ENCODE results near the gene TIAM1. TPM values are rescaled to one million over a fixed set of nuclear protein-coding genes. Genes with fewer than 3 reads are reported as not detected.

The TIAM1 gene
- total and polyA plus RNA-seq, 2 experiments from 2014 or later, result 3.2 to 7.6 TPM

GRCh38 chr21:31281561-31281960 lies 62.5 kb downstream of the TIAM1 start:
- 94 to 100% methylated on average over 1 of the region's 1 CpG for WGBS, 2 experiments (ENCODE audit: low coverage in 1 of 2, low lambda C conversion rate in 2 of 2, missing lambda C conversion rate in 2 of 2)
- no peaks in the 10 kb centered on the region for H3K9me3 ChIP-seq (ENCODE audit: low read depth)
- H3K9me2 ChIP-seq (ENCODE audit: insufficient read depth), result peaks cover 6% of the 10 kb centered on the region; the same call in 1 of the 2 replicates
- peaks cover 25% of the 10 kb centered on the region for H3K4me1 ChIP-seq (ENCODE audit: insufficient read depth)
- in situ Hi-C loops (cut with MboI), result no loop called here
- H4K20me1 ChIP-seq (ENCODE audit: insufficient read depth), result no peaks in the 10 kb centered on the region
- no peak overlapping the region for H3K4me3 ChIP-seq
- H3K36me3 ChIP-seq (ENCODE audit: low read depth), result no peaks in the 10 kb centered on the region
- no peaks in the 10 kb centered on the region for H3K27me3 ChIP-seq (replicated peaks; ENCODE audit: insufficient read depth)
- H3K4me2 ChIP-seq (ENCODE audit: unreplicated experiment), result peak overlapping the region; percentile 53
- TF ChIP-seq EZH2 (IDR thresholded peaks at IDR 0.05; ENCODE audit: insufficient read depth, poor library complexity, severe bottlenecking) (no peak), EZH2phosphoT487 (IDR thresholded peaks at IDR 0.05; ENCODE audit: insufficient read depth, low read depth) (no peak)
- H3K27ac ChIP-seq, result peak overlapping the region; percentile 65
- no peak overlapping the region for H3K9ac ChIP-seq
- DNase-seq, result no peak
- peaks cover 19% of the 10 kb centered on the region for H3F3A ChIP-seq (ENCODE audit: insufficient read depth)
- no peak overlapping the region for H2AFZ ChIP-seq
- H3K79me2 ChIP-seq (ENCODE audit: insufficient read depth), result no peaks in the 10 kb centered on the region

- DNase-seq, result no peak
These were observed 64.1 kb downstream of the TIAM1 start for GRCh38 chr21:31279986-31280385.

GRCh38 chr21:31279214-31279613 lies 64.8 kb downstream of the TIAM1 start:
- peaks cover 6% of the 10 kb centered on the region; the same call in 1 of the 2 replicates for H3K9me2 ChIP-seq (ENCODE audit: insufficient read depth)
- no peak overlapping the region for H3K27ac ChIP-seq
- DNase-seq, result no peak
- no peak overlapping the region for H3K9ac ChIP-seq
- peaks cover 19% of the 10 kb centered on the region for H3F3A ChIP-seq (ENCODE audit: insufficient read depth)
- no peak for TF ChIP-seq EZH2 (IDR thresholded peaks at IDR 0.05; ENCODE audit: insufficient read depth, poor library complexity, severe bottlenecking)
- no peak for TF ChIP-seq EZH2phosphoT487 (IDR thresholded peaks at IDR 0.05; ENCODE audit: insufficient read depth, low read depth)
- H3K4me3 ChIP-seq, result no peak overlapping the region
- no peak overlapping the region for H3K4me2 ChIP-seq (ENCODE audit: unreplicated experiment)
- no peak overlapping the region for H2AFZ ChIP-seq
- H3K36me3 ChIP-seq (ENCODE audit: low read depth), result no peaks in the 10 kb centered on the region
- peaks cover 21% of the 10 kb centered on the region for H3K4me1 ChIP-seq (ENCODE audit: insufficient read depth)
- no peaks in the 10 kb centered on the region for H3K9me3 ChIP-seq (ENCODE audit: low read depth)
- 92 to 93% methylated on average over 8 of the region's 8 CpGs for WGBS, 2 experiments (ENCODE audit: low coverage in 1 of 2, low lambda C conversion rate in 2 of 2, missing lambda C conversion rate in 2 of 2)
- in situ Hi-C loops (cut with MboI), result no loop called here
- no peaks in the 10 kb centered on the region for H3K27me3 ChIP-seq (replicated peaks; ENCODE audit: insufficient read depth)
- H3K79me2 ChIP-seq (ENCODE audit: insufficient read depth), result no peaks in the 10 kb centered on the region
- H4K20me1 ChIP-seq (ENCODE audit: insufficient read depth), result no peaks in the 10 kb centered on the region

More at GRCh38 chr21:31279986-31280385, 64.1 kb downstream of the TIAM1 start:
- Histone ChIP-seq H3K79me2 (ENCODE audit: insufficient read depth) (no peaks in the 10 kb centered on the region), H3K27ac (no peak overlapping the region), H3K9me2 (ENCODE audit: insufficient read depth) (peaks cover 6% of the 10 kb centered on the region; the same call in 1 of the 2 replicates), H2AFZ (no peak overlapping the region), H3K4me2 (ENCODE audit: unreplicated experiment) (no peak overlapping the region), H3K9me3 (ENCODE audit: low read depth) (no peaks in the 10 kb centered on the region), H3F3A (ENCODE audit: insufficient read depth) (peaks cover 19% of the 10 kb centered on the region), H3K9ac (no peak overlapping the region), H3K27me3 (replicated peaks; ENCODE audit: insufficient read depth) (no peaks in the 10 kb centered on the region), H3K4me1 (ENCODE audit: insufficient read depth) (peaks cover 25% of the 10 kb centered on the region), H4K20me1 (ENCODE audit: insufficient read depth) (no peaks in the 10 kb centered on the region), H3K36me3 (ENCODE audit: low read depth) (no peaks in the 10 kb centered on the region), H3K4me3 (no peak overlapping the region)
- in situ Hi-C loops (cut with MboI), result no loop called here
- TF ChIP-seq EZH2phosphoT487 (IDR thresholded peaks at IDR 0.05; ENCODE audit: insufficient read depth, low read depth) (no peak), EZH2 (IDR thresholded peaks at IDR 0.05; ENCODE audit: insufficient read depth, poor library complexity, severe bottlenecking) (no peak)
- 91 to 93% methylated on average over 9 of the region's 9 CpGs for WGBS, 2 experiments (ENCODE audit: low coverage in 1 of 2, low lambda C conversion rate in 2 of 2, missing lambda C conversion rate in 2 of 2)

- Histone ChIP-seq H3K9me2 (ENCODE audit: insufficient read depth) (peaks cover 6% of the 10 kb centered on the region; the same call in 1 of the 2 replicates), H3K4me2 (ENCODE audit: unreplicated experiment) (no peak overlapping the region)
These were observed 65.4 kb downstream of the TIAM1 start for GRCh38 chr21:31278511-31279130.

More at GRCh38 chr21:31278511-31279130, 65.4 kb downstream of the TIAM1 start:
- H3K9ac ChIP-seq, result no peak overlapping the region
- H3K27me3 ChIP-seq (replicated peaks; ENCODE audit: insufficient read depth), result no peaks in the 10 kb centered on the region
- DNase-seq, result no peak
- H3K79me2 ChIP-seq (ENCODE audit: insufficient read depth), result no peaks in the 10 kb centered on the region
- H4K20me1 ChIP-seq (ENCODE audit: insufficient read depth), result no peaks in the 10 kb centered on the region
- no peak overlapping the region for H2AFZ ChIP-seq
- in situ Hi-C loops (cut with MboI), result no loop called here
- H3K4me1 ChIP-seq (ENCODE audit: insufficient read depth), result peaks cover 21% of the 10 kb centered on the region
- no peak overlapping the region for H3K27ac ChIP-seq
- peaks cover 19% of the 10 kb centered on the region for H3F3A ChIP-seq (ENCODE audit: insufficient read depth)
- 93 to 94% methylated on average over 11 of the region's 11 CpGs for WGBS, 2 experiments (ENCODE audit: low coverage in 1 of 2, low lambda C conversion rate in 2 of 2, missing lambda C conversion rate in 2 of 2)
- no peak overlapping the region for H3K4me3 ChIP-seq
- H3K9me3 ChIP-seq (ENCODE audit: low read depth), result no peaks in the 10 kb centered on the region
- TF ChIP-seq EZH2phosphoT487 (IDR thresholded peaks at IDR 0.05; ENCODE audit: insufficient read depth, low read depth) (no peak), EZH2 (IDR thresholded peaks at IDR 0.05; ENCODE audit: insufficient read depth, poor library complexity, severe bottlenecking) (no peak)
- no peaks in the 10 kb centered on the region for H3K36me3 ChIP-seq (ENCODE audit: low read depth)

Data from GM23248 (cell line).